Activated B cell treated with CpG ODN at 0.5 μM for 24 hours (primary cell): ENCODE measurements around the gene SLC37A2. TPM values are rescaled to one million over a fixed set of nuclear protein-coding genes. Genes with fewer than 3 reads are reported as not detected.
"Not testable (repeated sequence)": the region's sequence is repeated elsewhere in the genome, so short reads cannot be mapped to it uniquely, and the experiment has no call there.

Source experiments
- ATAC-seq: fragments of 200-7000 bp; cut with Tn5 transposase; one replicate; pipeline ENCODE4 v1.10.0; 2021; ENCODE audit warnings: low read depth, mild to moderate bottlenecking, moderate library complexity
- CTCF ChIA-PET: fragments of 350-600 bp; sonication (Branson Sonifier 250); formaldehyde crosslinking; loops from one replicate; lab custom pipeline; 2021; ENCODE audit warnings: antibody characterized with exemption; lab: Charles Lee
- POLR2A ChIA-PET: fragments of 350-600 bp; sonication (Branson Sonifier 250); formaldehyde crosslinking; loops from one replicate; lab custom pipeline; 2021; ENCODE audit warnings: antibody characterized with exemption; lab: Charles Lee
- DNase-seq: peaks from one replicate; pipeline ENCODE4 v3.0.0; 2022
- H3K27ac Mint-ChIP-seq: one replicate; pipeline ENCODE4 v1.8.0; 2020; ENCODE audit warnings: mixed read lengths
- H3K27me3 Mint-ChIP-seq: one replicate; pipeline ENCODE4 v1.8.0; 2021; ENCODE audit warnings: mixed read lengths
- H3K36me3 Mint-ChIP-seq: one replicate; pipeline ENCODE4 v1.8.0; 2021; ENCODE audit warnings: low read depth, mixed read lengths
- H3K4me1 Mint-ChIP-seq: one replicate; pipeline ENCODE4 v1.8.0; 2021; ENCODE audit warnings: mixed read lengths
- H3K4me3 Mint-ChIP-seq: one replicate; pipeline ENCODE4 v1.8.0; 2020; ENCODE audit warnings: mild to moderate bottlenecking, mixed read lengths
- H3K9me3 Mint-ChIP-seq: one replicate; pipeline ENCODE4 v1.8.0; 2020; ENCODE audit warnings: mixed read lengths
- intact Hi-C: fragments of 100-400 bp; cut with micrococcal nuclease; formaldehyde crosslinking; loops from one replicate; pipeline ENCODE4 v1.15.1; 2024
- total RNA-seq: library from RNA; stranded (reverse); gene quantifications from 2 replicates; pipeline ENCODE4 v1.2.3, GENCODE V29; 2022
- TF ChIP-seq, protein P1 (sequence below): fragments of 200-600 bp; IDR thresholded peaks from one replicate; pipeline ENCODE4 v1.8.0; 2022; ENCODE audit warnings: antibody characterized with exemption, mild to moderate bottlenecking

Gene SLC37A2
- total RNA-seq: 21.3 and 27.5 TPM in 2 replicates

GRCh38 chr11:125062931-125063428 is at the start of gene SLC37A2:
TSS of gene SLC37A2 (plus strand) at chr11:125063305. CDS start at chr11:125063368, 63 bp downstream.
- intact Hi-C loops: loop anchor here (1.0 to 5.0 kb wide), 5 partner anchors 9 to 871 kb away; partner anchors contain the start of genes CCDC15 and TMEM218
- H3K4me3 Mint-ChIP-seq: peak within 1 kb of the TSS; percentile 86

DNA sequence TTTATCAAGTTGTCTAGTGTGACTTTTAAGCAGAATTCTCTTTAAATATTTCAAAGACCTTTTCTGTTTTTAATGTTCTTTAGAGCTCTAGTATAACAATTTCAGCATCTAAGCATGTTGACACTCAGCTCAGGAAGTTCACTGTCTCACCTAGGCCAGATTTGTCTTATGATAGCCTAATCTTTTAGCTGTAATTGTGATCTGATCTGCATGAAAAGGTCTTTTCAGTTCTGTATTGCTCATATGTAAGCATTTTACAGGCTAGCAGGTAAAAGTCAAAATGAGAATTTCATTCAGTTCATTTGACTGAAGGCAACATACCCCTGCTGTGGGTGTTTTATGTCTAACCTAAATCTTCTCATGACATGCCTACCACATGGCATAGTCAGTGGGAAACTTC is 46.7 kb upstream of the SLC37A2 start:
- TF ChIP-seq, protein P1, sequence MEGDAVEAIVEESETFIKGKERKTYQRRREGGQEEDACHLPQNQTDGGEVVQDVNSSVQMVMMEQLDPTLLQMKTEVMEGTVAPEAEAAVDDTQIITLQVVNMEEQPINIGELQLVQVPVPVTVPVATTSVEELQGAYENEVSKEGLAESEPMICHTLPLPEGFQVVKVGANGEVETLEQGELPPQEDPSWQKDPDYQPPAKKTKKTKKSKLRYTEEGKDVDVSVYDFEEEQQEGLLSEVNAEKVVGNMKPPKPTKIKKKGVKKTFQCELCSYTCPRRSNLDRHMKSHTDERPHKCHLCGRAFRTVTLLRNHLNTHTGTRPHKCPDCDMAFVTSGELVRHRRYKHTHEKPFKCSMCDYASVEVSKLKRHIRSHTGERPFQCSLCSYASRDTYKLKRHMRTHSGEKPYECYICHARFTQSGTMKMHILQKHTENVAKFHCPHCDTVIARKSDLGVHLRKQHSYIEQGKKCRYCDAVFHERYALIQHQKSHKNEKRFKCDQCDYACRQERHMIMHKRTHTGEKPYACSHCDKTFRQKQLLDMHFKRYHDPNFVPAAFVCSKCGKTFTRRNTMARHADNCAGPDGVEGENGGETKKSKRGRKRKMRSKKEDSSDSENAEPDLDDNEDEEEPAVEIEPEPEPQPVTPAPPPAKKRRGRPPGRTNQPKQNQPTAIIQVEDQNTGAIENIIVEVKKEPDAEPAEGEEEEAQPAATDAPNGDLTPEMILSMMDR: no peak
- no peaks in the 10 kb centered on the region for H3K27me3 Mint-ChIP-seq
- H3K9me3 Mint-ChIP-seq: peaks cover 6% of the 10 kb centered on the region
- peaks cover 3% of the 10 kb centered on the region for H3K36me3 Mint-ChIP-seq
- no peaks in the 10 kb centered on the region for H3K4me1 Mint-ChIP-seq
- ATAC-seq (no peak), DNase-seq (no peak)
- POLR2A ChIA-PET: no interaction called here
- intact Hi-C loops: no loop called here
- no peak overlapping the region for H3K4me3 Mint-ChIP-seq
- no peak overlapping the region for H3K27ac Mint-ChIP-seq
- CTCF ChIA-PET: no interaction called here

More at GRCh38 chr11:125062931-125063428, at the start of gene SLC37A2:
- no peaks in the 10 kb centered on the region for H3K36me3 Mint-ChIP-seq
- peaks cover 23% of the 10 kb centered on the region for H3K4me1 Mint-ChIP-seq
- peaks cover 9% of the 10 kb centered on the region for H3K27me3 Mint-ChIP-seq
- TF ChIP-seq, protein P1: no peak
- H3K27ac Mint-ChIP-seq: peak within 1 kb of the TSS; percentile 83
- ChIA-PET CTCF (interaction anchor here (1.0 to 1.8 kb wide), 4 partner anchors 9 to 79 kb away, joined by 3 to 17 read pairs (median 6); no protein-coding TSS in a partner anchor), POLR2A (interaction anchor here (0.9 to 3.0 kb wide), 8 partner anchors 10 to 1218 kb away, joined by 3 to 78 read pairs (median 10); partner anchors contain the start of genes CCDC15, HYLS1 and TMEM218)
- ATAC-seq (peak; percentile 95), DNase-seq (peak; percentile 64)
- no peaks in the 10 kb centered on the region for H3K9me3 Mint-ChIP-seq

DNA sequence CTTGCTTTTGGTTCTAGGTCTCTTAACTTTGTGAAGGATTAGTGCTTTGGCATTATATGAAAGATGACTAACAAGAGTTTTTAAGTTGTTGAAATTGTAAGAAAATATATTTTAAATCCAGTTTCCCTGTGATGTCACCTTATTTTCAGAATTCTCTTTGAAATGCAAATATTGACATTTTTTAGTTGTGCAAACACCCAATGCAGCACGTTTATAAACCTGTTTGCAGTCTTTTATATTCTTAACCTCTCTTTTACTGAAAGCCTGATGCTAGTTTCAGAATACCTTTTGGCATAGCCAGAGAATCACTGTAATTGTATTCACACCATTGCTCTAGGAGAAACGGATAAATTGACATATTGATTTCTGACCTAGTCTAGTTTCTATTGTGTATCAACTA is 42.8 kb upstream of the SLC37A2 start:
- TF ChIP-seq, protein P1: no peak
- Mint-ChIP-seq H3K4me3 (no peak overlapping the region), H3K4me1 (no peaks in the 10 kb centered on the region), H3K27ac (no peak overlapping the region), H3K36me3 (no peaks in the 10 kb centered on the region), H3K27me3 (no peaks in the 10 kb centered on the region), H3K9me3 (no peaks in the 10 kb centered on the region)
- ChIA-PET POLR2A (no interaction called here), CTCF (no interaction called here)
- intact Hi-C loops: no loop called here
- no peak for ATAC-seq
- DNase-seq: no peak

DNA sequence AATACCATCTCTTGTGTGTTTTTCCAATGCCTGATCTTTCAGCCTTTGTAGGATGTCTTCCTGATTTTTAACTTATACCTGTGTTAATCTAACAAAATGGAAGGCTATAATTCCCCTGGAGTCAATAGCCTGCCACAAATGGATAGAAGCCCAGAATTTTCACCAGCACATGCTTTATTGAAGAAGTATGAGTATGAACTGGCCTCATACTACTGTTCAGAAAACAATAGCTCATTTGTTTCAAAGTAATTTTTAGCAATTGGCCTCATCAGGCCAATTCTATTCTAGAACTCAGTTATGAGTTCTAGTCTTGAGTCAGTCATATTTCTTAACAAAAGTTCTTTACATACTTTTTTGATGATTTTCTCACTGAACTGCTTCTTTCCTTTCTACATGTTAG is 40.6 kb upstream of the SLC37A2 start:
- no peak for DNase-seq
- ATAC-seq: no peak
- Mint-ChIP-seq H3K36me3 (no peaks in the 10 kb centered on the region), H3K9me3 (no peaks in the 10 kb centered on the region), H3K27ac (no peak overlapping the region), H3K4me1 (no peaks in the 10 kb centered on the region), H3K4me3 (no peak overlapping the region), H3K27me3 (no peaks in the 10 kb centered on the region)
- intact Hi-C loops: no loop called here
- ChIA-PET POLR2A (no interaction called here), CTCF (no interaction called here)
- TF ChIP-seq, protein P1: no peak

DNA sequence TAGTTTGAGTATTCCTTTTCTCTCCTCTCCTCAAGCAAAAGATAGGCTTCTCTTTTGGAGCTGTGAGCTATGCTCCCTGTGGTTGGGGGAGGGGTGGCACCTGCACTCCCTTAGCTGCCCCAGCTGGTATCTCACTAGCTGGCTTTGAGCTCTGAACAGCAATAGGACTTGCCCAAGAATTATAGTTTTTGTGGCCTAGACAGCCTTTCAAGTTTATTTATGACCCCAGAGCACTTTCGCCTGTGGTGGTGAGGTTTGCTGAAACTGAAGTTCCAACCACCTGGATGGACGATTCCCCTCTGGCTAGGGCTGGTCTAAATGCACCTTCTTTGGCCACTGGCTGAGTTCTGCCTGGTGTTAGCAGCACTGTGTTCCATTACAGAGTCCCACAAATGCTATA is 37.1 kb upstream of the SLC37A2 start:
- DNase-seq: no peak
- Mint-ChIP-seq H3K4me3 (no peak overlapping the region), H3K27me3 (no peaks in the 10 kb centered on the region), H3K9me3 (peaks cover 5% of the 10 kb centered on the region), H3K4me1 (no peaks in the 10 kb centered on the region), H3K36me3 (no peaks in the 10 kb centered on the region), H3K27ac (no peak overlapping the region)
- ChIA-PET CTCF (no interaction called here), POLR2A (no interaction called here)
- intact Hi-C loops: no loop called here
- ATAC-seq: no peak
- TF ChIP-seq, protein P1: no peak

DNA sequence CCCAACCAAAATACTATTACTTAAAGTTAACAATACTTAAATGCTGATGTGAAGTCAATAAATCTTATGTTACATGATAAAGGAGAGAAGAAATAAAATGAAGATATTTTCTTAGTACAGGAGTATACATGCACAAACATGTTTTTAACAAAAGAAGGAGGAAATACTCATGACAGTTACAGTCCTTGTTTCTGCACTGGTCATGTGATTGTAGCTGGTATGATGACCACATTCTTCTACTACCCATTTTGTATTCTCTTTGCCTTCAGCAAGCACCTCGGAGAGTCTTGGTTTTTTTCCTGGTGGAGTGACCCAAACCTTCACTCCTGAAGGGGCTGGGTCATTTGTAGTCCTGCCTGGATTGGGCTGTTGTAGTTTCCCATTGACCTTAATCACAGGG is 33.7 kb upstream of the SLC37A2 start:
- H3K27me3 Mint-ChIP-seq, H3K27ac Mint-ChIP-seq, POLR2A ChIA-PET, intact Hi-C loops, DNase-seq, CTCF ChIA-PET, H3K4me1 Mint-ChIP-seq, H3K4me3 Mint-ChIP-seq, H3K36me3 Mint-ChIP-seq, ATAC-seq: not testable (repeated sequence)
- peaks cover 16% of the 10 kb centered on the region for H3K9me3 Mint-ChIP-seq
